Stromal cell of bone marrow (primary cell): ENCODE measurements around the gene CMTM2.

Source experiments
- DNase-seq: peaks from one replicate; pipeline ENCODE4 v3.0.0-alpha.2; 2012; ENCODE audit warnings: low read depth

The CMTM2 gene, protein sequence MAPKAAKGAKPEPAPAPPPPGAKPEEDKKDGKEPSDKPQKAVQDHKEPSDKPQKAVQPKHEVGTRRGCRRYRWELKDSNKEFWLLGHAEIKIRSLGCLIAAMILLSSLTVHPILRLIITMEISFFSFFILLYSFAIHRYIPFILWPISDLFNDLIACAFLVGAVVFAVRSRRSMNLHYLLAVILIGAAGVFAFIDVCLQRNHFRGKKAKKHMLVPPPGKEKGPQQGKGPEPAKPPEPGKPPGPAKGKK

DNA sequence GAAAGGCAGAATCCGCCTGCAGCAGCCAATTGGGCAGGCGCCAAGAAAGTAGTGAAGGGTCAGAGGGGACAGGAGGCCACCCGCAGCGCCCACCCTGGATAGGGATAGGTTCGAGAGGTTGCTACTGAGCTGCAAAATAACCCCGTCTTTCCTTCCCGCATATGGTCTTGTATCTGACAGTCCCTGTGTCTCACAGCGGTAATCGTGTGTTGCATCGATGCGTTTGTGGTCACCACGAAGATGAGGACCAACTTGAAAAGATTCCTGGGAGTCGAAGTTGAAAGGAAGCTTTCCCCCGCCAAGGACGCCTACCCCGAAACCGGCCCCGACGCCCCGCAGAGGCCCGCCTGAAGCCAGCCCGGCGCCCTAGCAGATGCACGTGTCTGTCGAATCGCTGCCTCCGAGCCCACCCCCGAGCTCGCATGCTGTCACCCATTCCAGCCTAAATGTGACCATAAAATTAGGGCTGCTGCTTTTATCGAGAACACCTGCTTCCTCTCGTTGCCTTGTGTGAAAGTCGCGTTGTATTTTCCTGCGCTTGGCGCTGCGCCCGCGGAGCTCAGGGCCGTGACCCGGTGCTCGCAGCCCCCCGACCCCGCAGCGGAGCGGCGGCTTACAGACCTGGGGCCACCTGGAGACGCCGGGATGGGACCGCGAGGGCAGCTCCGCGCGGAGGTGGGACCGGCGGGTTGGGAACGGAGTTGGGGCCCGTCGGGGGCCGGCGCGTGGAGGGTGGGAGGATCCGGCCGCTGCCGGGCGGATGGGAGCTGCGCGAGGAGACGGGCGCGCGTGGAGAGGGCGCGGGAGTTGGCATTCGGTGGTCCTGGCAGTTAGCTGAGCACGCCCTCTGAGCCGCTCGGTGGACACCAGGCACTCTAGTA is at the start of gene CMTM2:
Gene CMTM2 (plus strand): TSS at position 813 of the 881 bp plus-strand sequence. CDS start 145 bp downstream, outside the sequence.
- no peak for DNase-seq

DNA sequence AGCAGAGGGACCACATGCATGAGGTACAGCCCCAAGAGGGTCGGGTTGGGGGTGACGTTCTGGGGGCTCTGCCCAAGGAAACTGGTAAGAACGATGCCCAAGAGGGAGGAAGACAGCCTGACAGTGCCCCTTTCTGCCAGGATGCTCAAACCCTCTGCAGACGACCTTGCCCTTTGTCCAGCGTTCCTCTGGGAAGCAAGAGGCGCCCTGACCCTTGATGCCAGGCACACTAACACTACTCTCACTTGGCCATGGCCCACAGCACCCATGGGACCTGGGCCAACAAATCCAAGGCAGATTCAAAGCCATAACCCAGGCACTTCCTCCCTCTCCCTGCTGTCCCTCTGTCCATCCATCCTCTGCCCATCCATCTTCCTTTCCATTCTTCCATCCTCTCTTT is 49.8 kb upstream of the CMTM2 start:
- DNase-seq, result no peak

DNA sequence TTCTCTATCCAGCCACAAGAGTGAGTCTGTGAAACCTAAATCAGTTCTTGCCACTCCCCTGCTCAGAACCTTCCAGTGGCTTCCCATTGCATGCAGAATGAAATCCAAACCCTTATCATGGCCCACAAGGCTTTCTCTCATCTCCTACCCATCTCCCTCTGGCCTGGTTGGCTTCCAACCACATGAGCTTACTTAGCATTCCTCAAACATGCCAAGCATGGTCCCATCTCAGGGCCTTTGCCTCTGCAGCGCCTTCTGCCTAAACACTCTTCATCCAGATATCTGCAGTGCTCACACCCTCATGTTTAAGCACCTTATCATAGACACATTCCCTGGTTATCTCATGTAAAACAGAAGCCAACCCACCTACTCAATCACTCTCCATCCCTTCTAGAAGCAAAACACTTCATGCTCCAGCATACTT is 44.9 kb upstream of the CMTM2 start:
- no peak for DNase-seq

DNA sequence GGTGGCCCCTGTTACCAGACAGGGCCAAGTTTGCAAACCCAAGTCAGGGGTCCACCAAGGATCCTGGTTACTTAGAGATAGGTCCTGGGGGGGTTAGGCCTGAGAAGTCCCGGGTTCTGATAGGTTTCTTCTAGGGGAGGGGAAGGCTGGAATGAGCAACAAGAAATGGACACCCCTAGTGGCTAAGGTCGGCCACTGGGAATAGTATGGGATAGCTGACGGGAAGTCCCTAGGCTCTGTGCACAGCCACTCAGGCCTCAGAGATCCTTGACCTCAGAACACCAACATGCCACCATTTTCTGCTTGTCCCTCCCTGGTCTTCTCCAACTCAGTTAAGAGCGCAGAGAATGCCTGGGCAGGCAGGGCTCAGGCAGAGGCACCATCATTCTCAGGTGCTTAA is 42.7 kb upstream of the CMTM2 start:
- DNase-seq, result no peak

DNA sequence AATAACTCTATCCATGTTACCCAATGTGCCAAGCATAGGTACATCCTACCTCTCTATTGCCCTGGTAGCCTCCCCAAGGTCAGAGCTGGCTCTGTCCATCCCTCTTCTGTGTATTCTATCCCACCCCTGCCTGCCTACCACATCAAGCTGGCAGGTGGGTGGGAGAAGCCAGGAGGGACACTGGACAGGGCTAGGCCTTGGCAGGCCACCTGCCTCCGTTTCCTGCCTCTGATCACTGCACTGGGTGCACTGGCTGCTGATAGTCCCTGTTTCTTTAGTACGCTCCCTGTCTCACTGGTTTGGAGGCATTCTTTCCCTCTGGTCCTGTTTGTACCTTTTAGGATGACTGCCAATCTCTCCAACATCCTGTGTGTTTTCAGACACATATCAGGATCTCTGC is 42.0 kb upstream of the CMTM2 start:
- DNase-seq, result no peak

DNA sequence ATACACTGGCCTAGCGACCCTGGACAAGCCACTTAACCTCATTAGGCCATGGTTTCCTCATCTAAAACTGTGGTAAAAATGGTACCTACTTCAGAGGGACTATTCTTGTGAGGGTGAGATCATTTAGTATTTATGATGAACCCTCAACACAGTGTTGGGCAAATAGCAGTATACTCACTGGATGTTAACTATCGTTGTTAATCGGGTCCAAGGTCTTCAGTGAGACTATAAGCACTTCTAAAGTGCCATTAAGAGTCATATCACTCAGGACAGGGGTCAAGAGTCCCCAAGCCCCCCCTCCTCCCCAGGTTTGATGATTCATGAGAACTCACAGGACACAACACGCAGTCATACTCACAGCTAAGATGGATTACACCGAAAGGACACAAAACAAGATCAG is 40.4 kb upstream of the CMTM2 start:
- DNase-seq, result no peak

DNA sequence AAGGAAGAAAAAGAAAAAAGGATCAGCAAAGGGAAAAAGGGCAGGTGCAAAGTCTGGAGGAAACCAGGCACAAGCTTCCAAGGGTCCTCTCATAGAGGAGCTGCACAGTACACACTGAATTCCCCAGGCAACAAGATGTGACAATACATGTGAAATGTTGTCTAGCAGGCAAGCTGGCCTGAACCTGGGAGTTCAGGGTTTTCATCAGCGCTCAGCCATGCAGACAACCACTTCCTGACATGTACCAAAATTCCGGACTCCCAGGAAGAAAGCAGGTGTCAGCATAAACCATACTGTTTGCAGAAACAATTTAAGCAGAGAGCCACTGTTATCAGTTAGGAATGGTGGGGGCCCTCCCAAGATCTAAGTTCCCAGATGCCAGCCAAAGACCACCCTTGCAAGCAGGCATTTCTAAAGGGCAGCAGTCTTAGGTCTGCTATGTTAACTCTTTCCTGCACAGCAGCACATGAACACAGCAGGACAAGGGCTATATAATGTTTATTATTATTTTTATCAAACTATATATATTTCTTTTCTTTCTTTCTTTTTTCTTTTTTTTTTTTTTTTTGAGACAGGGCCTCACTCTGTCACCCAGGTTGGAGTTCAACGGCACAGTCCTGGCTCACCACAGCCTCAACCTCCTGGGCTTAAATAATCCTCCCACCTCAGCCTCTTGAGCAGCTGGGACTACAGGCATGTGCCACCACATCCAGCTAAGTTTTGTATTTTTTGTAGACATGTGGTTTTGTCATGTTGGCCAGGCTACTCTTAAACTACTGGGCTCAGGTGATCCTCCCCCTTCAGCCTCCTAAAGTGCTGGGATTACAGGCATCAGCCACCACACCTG is 39.4 kb upstream of the CMTM2 start:
- no peak for DNase-seq

DNA sequence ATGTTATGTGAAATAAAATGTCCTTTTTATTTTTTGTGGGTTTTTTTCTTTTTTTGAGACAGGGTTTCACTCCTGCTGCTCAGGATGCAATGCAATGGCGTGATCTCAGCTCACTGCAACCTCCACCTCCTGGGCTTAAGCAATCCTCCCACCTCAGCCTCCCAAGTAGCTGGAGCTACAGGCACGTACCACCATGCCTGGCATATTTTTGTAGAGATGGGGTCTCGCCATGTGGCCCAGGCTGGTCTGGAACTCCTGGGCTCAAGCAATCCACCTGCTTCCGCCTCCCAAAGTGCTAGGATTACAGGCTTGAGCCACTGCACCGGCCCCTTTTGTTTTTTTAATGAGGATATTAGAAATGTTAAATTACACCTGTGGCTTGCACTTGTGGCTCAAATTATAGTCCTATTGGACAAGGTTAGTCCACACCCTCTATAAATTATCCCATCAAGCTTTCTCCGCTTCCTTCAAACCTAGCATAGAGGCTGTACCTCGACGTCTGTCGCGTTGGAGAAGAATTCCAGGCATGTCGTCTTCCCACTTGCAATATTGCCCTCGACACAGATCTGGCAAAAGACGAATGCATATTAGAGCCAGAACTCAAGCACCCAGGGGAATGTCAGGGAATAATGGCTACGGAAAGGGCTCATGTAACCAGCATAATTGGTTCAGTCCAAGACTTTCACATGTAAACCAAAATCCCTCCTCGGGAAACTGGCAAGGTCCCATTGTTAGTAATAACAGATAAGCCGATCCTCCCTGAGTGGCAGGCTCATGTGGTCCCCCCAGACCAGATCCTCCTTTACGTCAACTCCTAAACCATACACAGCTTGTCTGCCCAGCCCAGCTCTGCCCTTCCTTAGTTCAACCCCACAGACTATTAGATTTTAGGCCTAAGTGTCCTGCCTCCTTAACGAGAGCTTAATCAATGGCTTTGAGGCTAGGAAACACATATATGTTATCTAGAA is 37.6 kb upstream of the CMTM2 start:
- DNase-seq, result no peak

DNA sequence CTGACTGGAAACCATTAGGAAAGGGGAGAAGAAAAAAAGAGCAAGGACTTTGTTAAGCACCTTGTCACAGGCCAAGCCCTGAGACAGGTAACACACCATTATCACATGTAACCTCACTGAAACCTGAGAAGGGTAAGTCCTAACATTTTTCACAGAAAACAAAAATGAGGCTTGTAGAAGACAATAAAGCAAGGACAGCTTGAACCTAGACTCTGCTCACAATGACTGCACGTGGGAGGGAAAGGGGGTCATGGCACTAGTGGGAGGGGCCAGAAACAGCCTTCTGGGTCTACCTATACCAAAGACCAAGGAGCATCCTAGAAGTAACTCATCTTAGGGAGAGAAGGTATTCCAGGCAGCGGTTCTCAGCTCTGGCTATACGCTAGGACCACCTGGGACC is 36.9 kb upstream of the CMTM2 start:
- no peak for DNase-seq

DNA sequence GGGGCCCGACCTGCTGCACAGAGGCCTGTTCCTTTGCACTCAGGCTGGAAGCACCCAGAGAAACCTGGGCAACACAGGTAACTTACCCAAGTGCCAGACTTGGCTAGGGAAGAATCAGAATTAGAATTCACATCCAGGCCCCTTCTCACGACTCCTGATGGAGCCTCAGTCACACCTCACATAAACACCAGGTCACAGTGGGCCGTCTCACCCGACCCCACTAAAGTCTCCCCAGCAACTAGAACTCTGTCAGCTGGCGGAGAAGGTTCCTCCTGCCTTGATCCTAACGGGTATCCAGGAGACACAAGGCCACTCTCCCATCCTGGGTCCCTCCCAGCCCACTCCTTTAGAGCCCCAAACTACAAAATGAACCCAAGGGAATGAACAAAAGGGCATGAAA is 35.7 kb upstream of the CMTM2 start:
- no peak for DNase-seq

DNA sequence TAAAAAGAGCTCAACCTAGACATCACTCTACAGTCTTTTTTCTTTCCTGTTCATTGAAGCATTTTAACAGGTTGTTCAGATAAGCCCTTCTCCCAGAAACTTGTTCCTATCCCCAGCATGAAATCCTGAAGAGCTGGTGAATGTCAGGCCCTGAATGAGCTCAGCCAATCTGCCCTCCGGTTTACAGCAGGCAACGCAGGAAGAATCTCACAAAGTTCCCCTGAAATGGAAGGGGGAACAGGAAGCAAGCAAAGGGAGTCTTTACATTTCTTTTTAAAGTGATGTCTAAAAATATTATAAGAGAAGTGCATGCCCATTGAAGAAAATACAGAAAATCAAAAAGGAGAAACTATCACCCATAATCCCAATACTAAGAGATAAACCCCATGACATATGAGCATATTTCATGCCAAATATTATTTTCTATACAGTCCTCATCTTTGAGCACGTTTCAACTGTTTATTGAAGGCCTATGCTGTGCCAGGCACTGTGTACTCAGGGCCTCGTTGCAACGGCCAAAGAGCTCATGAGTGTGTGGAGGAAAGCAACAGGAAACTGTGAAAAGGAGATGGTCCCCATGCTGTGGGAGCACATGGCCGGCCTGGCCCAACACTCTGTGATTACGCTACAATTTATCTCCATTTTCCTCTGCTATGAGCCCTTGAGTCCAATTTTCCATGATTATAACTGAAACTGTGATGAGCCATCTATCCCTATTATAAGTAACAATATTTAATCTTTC is 35.1 kb upstream of the CMTM2 start:
- no peak for DNase-seq

DNA sequence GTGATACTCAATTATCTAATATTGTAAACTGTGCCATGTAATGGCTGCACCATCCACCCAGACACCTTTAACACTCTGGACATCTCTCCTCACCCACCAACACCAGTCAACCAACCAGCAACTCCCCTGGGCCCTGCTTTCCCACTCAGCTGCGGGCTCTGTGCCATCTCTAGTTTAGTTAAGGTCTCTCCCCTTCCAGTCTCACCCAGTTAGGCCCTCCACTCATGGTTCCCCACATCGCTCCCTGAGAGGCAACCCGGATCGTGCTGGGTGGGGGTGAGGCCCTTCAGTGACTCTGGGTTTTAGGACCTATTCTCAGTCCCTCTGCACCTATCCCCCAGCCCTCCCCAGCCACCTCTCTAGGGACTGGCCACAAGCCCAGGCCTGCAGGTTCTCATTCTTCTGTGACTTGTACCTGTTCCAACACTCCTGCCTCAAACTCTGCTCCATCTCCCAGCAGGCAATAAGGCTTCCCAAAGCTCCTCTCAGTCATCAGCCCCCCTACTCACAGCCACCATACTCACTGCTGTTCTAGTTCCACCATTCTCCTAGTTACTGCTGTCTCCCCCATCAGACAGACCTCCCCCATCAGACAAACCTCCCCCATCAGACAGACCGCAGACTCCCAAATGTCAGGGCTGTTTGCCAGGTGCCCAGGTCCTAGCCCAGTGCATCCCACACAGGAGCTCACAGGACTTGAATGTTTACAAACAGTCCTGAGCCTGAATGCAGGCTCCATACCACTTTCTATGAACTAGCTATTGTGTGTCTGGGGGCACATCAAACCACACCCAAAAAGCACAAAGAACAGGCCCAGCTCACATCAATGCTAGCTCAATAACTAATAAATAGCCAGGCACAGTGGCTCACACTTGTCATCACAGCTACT is 31.9 kb upstream of the CMTM2 start:
- no peak for DNase-seq

DNA sequence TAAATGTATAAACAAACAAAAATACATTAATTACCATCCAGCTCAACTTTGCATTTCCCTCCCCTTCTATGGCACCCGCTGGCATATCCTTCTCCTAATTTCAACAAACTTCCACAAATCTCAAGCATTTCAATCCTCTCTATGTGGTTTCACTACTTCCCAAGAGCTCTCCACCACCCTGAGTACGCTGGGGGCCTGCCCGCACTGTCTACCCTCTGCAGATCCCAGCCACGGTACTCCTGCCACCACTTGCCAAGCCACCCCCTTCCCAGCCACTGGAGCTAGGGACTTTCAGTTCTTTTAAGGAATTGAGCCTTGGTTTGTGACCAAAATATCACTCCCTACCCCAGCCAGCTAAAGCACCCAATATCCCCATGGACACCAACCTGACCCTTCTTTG is 31.2 kb upstream of the CMTM2 start:
- DNase-seq, result no peak

DNA sequence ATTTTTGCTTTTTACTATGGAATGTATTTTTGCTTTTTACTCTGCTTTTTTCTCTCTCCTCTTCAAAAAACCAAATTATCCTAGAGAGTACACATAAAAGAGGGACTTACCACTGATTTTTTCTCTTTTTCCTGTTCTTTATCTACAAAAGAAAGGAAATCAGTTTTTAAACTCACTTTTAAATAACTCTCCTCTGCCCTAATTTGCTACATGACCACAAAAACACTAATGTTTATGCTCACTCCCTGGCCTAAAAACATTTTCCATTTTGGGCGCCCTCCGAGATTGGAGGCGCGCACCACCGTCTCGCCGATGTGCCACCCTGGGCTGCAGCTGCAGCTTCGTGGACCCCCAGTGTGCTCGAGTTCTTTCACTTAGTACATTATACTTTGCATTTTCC is 30.4 kb upstream of the CMTM2 start:
- no peak for DNase-seq

DNA sequence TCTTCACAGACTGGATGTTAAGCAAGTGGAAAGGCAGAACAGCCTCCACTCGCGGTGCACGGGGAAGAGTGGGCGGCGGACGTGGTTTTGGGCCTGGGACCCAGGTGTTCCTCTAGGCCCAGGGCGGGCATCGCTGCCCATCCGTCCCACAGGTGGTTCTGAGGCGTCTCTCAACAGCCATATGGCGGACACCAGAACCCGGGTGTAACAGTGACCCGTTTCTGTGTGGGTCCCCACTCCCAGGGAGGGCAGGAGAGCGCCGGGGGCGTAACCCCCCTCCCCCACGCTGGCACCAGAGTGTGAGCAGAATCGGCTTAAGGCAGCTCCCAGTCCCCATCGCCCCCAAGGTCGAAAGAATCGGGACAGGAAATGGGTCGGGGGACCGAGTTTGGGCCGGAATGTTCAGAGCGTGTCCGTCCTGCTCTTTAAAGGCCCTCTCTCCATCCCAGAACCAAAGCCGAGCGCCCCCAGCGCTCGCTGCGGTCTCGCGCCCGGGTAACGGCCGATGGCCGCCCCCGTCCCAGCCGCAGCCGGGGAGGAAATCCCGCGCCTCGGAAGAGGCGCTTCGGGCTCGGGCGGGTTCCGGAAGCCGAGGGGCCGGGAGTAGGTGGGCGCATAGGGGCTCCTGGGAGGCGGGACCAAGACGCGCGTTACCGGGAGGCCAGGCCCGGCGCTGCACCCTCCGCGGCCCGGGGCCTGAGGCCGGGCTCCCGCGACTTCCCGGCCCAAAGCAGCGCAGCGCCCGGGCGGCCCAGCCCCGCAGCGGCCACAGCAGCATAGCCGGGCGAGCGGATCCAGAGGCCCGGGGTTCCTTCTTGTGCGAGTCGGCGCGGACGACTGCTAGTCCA is 29.8 kb upstream of the CMTM2 start, which contains the start of gene TK2:
Gene TK2 (minus strand): TSS at position 839 of the 848 bp plus-strand sequence. CDS start 61 bp downstream, at position 778.
- DNase-seq, result peak; percentile 52

DNA sequence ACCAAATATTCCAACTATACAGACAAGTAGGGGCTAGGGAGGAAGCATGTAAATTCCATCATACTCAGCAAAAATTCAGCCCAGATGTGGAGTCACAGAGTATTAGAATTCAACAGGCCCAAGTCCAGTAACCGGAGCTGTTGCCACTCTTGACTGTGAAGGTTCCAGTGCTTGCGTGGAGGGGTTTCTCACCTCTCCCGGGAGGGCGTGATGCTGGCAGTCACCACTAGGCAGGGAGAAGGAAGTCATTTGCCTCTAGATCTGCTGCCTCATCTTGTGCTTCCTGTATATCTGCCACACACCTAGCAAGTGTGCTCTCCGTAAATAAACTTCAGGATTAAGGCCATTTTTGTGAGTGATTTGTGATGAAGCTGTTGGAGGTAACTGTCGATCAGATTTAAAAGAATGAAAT is 27.9 kb upstream of the CMTM2 start:
- DNase-seq, result no peak

DNA sequence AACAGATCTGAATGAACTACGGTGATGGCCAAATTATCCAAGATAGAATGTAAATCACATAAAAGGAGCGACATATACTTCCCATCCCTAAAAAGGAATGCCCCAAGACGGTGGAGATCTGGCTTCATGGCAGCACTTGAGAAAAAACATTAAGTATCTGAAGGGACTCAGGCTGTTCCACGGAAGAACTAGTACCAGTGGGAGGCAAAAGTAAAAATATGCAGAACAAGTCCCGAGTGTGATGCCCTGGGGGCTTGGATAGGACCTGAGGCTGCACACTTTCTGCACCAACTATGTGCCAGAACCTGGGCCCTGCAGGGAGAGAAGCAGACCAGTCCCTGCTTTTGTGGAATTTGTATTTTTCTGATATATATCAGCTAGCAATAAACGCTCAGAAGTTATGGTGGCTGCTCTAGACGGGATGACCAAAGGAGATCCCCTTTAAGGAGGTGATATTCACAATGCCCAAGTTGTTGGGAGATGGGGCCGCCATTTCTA is 27.4 kb upstream of the CMTM2 start:
- no peak for DNase-seq
